ENCODE measurements around the gene SLC35F6. TPM values are rescaled to one million over a fixed set of nuclear protein-coding genes. Genes with fewer than 3 reads are reported as not detected.
"Not testable (repeated sequence)": the region's sequence is repeated elsewhere in the genome, so short reads cannot be mapped to it uniquely, and the experiment has no call there.

The SLC35F6 gene
- polyA plus RNA-seq, 4 donors, result 13.2 to 19.1 (median 16.2) TPM

GRCh38 chr2:26754972-26755670 lies 9.0 kb upstream of the SLC35F6 start:
- DNase-seq (ENCODE audit: low read depth in 4 of 4, low spot score in 3 of 4), result no peak

DNA sequence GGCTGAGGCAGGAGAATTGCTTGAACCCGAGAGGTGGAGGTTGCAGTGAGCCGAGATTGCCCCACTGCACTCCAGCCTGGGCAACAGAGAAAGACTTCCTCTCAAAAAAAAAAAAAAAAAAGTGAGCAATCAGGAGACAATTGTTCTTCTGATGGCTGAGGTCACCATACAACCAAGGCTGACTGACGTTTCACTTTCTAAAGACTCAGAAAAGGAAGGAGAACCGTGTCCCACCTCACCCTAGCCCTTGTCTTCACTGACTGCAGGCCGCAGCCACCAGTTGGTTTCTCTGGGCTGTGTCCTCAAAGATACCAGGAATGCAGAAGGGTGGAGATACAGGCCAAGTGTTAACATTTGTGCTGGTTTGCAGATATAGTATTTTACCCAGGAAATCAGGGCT lies 7.7 kb upstream of the SLC35F6 start:
- DNase-seq (ENCODE audit: low read depth in 4 of 4, low spot score in 3 of 4), result no peak

DNA sequence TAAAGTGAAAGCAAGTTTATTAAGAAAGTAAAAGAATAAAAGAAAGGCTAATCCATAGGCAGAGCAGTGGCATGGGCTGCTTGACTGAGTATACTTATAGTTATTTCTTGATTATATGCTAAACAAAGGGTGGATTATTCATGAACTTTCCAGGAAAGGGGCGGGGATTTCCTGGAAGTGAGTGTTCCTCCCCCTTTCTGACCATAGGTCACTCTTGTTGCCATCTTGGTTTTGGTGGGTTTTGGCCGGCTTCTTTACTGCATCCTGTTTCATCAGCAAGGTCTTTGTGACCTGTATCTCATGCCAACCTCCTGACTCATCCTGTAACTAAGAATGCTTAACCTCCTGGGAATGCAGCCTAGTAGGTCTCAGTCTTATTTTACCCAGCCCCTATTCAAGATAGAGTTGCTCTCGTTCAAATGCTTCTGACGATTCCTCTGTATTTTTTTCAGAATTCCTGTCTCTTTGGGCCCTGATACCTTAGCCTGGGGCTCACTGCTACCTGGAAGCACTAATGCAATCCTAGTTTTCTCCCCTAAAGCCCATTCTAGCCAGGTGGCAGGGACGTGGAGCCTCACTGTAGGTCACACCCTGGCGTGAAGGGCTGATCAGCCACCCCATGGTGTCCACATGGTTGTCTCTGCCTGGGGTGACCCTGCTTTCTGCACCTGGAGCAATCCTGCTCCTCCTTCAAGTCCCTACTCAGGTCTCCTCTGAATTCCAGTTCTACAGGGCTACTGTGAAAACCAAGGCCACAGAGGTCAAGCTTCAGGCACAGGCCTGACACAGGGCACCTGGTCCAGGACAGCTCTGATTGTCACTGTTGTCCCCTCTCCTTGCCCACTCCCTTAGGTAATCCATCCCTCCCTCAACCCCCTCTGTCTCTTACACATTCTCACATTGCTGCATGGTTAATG lies 6.0 kb upstream of the SLC35F6 start:
- DNase-seq (ENCODE audit: low read depth in 4 of 4, low spot score in 3 of 4), result no peak

- DNase-seq (ENCODE audit: low read depth in 4 of 4, low spot score in 3 of 4), result no peak
These were observed 5.2 kb upstream of the SLC35F6 start for GRCh38 chr2:26758790-26759321.

DNA sequence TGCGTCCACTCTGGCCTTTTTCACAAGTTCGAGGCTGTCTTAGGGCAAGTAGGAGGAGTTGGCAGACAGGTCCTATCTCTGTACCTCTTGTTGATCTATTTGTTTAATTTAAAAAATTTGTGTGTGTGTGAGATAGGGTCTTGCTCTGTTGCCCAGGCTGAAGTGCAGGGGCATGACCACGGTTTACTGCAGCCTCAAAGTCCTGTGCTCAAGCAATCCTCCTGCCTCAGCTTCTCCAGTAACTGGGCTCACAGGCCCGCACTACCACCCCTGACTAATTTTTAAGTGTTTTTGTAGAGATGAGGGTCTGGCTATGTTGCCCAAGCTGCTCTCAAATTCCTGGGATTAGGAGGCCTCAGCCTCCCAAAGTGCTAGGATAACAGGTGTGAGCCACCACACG lies 4.2 kb upstream of the SLC35F6 start:
- DNase-seq (ENCODE audit: low read depth in 4 of 4, low spot score in 3 of 4), result no peak

GRCh38 chr2:26760991-26761390 lies 3.1 kb upstream of the SLC35F6 start:
- DNase-seq (ENCODE audit: low read depth in 4 of 4, low spot score in 3 of 4), result not testable (repeated sequence)

- DNase-seq (ENCODE audit: low read depth in 4 of 4, low spot score in 3 of 4), result no peak
These were observed 1.1 kb upstream of the SLC35F6 start for GRCh38 chr2:26763019-26763418.

DNA sequence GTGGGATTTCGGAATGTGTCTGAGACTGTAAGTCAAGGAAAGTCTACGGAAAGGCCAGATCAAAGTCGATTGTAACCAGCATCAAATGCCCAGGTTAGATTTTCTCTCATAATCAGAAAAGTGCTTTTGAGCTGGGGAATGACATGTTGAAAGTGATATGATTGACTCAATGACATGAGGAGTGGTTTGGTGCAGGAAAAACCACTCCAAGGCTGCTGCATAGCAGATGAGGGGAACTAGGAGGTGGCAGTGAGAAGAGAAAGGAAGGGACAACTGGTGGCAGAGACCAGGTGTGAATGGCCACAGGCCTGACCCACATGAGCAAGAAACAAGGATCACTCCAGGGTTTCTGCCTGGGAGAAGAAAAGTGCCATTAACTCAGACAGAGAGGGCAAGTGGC lies 822 bp downstream of the SLC35F6 start:
- DNase-seq (ENCODE audit: low read depth in 4 of 4, low spot score in 3 of 4), result no peak

- DNase-seq (ENCODE audit: low read depth in 4 of 4, low spot score in 3 of 4), result no peak
These were observed 1.6 kb downstream of the SLC35F6 start for GRCh38 chr2:26765475-26766200.

GRCh38 chr2:26767129-26767528 lies 3.0 kb downstream of the SLC35F6 start:
- no peak for DNase-seq (ENCODE audit: low read depth in 4 of 4, low spot score in 3 of 4)

DNA sequence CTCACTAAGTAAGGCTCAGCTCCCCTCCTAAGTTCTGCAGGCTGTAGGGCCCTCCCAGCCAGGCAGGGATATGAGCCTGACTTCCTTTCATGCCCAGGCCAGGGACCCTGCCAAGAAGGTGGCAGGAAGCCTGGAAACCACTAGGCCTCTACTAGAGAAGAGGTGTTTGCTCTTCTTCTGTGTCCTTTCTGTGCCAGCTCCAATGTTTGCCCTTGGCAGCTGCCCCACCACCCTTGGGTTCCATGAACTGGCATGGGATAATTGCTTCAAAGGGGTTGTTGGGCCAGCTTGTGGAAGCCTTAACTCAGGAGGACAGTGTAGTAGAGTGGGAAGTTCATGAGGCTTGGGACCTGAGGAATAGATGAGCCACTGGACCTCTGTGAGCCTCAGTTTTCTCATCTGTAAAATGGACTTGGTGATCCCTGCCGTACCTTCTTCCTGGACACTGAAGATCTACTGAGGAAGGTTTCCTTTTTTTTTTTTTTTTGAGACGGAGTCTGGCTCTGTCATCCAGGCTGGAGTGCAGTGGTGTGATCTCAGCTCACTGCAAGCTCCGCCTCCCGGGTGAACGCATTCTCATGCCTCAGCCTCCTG lies 3.9 kb downstream of the SLC35F6 start:
- no peak for DNase-seq (ENCODE audit: low read depth in 4 of 4, low spot score in 3 of 4)

DNA sequence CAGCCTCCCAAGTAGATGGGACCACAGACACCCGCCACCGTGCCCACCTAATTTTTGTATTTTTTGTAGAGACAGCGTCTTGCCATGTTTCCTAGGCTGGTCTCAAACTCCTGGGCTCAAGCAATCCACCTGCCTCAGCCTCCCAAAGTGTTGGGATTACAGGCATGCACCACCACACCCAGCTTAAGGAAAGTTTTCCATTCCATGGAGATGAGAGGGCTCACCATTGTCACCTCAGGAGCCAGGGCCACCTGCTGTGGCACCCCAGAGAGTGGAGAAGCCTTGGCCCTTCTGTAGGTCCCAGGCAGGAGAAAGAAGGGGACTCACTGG lies 4.6 kb downstream of the SLC35F6 start:
- no peak for DNase-seq (ENCODE audit: low read depth in 4 of 4, low spot score in 3 of 4)

DNA sequence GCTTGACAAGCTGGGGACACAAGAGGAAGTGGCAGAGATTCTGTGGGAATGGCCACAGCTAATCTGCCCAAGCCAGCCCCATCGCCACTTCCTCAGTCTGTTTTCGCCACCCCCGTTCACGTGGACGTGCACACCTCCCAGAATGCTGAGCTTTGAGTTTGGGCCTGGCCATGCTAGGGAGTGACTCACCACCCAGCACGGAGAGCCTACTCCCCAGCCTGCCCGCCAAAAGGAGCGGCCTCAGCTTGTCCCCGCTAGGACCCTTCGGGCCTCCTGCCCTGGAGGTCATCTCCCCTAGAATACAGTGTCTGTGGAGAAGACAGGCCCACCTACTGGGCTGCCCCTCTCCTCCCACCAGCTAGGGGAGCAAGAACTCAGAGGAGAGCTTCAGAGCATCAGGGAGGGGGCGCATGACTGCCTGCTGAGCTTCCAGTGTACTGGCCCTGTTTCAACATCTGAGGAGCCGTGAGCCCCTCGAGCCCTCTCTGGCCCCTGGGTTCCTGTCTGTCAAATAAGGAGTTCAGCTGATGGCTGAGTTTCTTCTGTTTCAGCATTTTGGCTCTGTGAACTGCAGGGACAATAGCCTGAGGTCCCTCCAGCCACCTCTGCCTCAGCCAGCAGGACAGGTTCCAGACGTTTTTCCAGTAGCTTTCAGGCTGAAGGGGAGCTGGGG lies 5.1 kb downstream of the SLC35F6 start:
- no peak for DNase-seq (ENCODE audit: low read depth in 4 of 4, low spot score in 3 of 4)

DNA sequence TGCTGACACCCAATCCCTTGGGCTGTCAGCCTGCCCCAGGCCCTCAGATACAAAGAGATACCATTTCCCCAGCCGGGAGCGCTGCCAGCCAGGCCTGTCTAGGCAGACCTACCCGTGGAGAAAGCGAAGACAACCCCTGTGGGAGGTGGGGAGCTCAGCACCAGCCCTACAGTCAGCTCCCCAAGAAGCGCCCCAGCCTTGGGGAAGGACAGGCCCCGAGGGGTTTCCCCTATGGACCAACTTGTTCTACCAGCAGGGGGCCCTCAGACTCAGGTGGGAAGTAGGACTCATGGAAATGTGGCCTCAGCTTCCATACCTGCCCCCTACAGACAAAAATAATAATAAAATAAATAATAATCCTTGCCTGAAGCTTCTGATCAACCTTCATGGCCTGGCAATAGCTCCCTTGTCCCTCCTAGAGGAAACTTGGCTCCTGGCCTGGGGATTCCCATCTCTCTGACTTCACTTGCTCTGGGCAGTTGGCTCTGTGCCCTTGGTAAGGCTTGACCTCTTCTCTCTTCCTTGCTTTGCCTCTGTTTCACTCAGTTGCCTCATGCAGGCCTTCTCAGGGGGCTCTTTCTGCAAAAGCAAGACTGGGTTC lies 7.0 kb downstream of the SLC35F6 start:
- no peak for DNase-seq (ENCODE audit: low read depth in 4 of 4, low spot score in 3 of 4)

GRCh38 chr2:26772064-26773001 lies 8.2 kb downstream of the SLC35F6 start:
- DNase-seq (ENCODE audit: low read depth in 4 of 4, low spot score in 3 of 4), result no peak

GRCh38 chr2:26776195-26776800 lies 12.2 kb downstream of the SLC35F6 start:
- no peak for DNase-seq (ENCODE audit: low read depth in 4 of 4, low spot score in 3 of 4)

DNA sequence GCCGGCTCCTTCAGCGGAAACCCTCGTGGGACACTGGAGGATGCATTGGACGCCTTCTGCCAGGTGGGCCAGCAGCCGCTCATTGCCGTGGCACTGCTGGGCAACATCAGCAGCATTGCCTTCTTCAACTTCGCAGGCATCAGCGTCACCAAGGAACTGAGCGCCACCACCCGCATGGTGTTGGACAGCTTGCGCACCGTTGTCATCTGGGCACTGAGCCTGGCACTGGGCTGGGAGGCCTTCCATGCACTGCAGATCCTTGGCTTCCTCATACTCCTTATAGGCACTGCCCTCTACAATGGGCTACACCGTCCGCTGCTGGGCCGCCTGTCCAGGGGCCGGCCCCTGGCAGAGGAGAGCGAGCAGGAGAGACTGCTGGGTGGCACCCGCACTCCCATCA lies 14.0 kb downstream of the SLC35F6 start:
- no peak for DNase-seq (ENCODE audit: low read depth in 4 of 4, low spot score in 3 of 4)

- no peak for DNase-seq (ENCODE audit: low read depth in 4 of 4, low spot score in 3 of 4)
These were observed 14.4 kb downstream of the SLC35F6 start for GRCh38 chr2:26778507-26778906.

All from left renal pelvis (tissue), 4 donors.